OCI-LY3 (cell line): ENCODE measurements around the gene PDZK1.

Experiments
- H2AFZ ChIP-seq: fragments of 200-600, 300-600 bp; shearing (Covaris generic); 2 replicates; pipeline ENCODE4 v1.6.0; 2014; ENCODE audit warnings: antibody characterized with exemption, low read depth, low read length
- H3K27ac ChIP-seq: fragments of 200-600, 300-600 bp; sonication (generic); 2 replicates; pipeline ENCODE4 v1.5.1; 2014; ENCODE audit warnings: mild to moderate bottlenecking, low read length, moderate library complexity, mixed read lengths
- H3K27me3 ChIP-seq: fragments of 200-600, 300-600 bp; sonication (generic); 2 replicates; pipeline ENCODE4 v1.6.1; 2014; ENCODE audit warnings: low read depth, low read length, mixed read lengths
- H3K36me3 ChIP-seq: fragments of 200-600, 300-600 bp; sonication (generic); replicated peaks from 2 replicates; pipeline ENCODE3; 2014; ENCODE audit warnings: low read depth, low read length, mixed read lengths
- H3K4me1 ChIP-seq: fragments of 300-600, 200-600 bp; sonication (generic); 2 replicates; pipeline ENCODE4 v1.6.1; 2014; ENCODE audit warnings: low read length, mixed read lengths
- H3K4me2 ChIP-seq: fragments of 200-600, 300-600 bp; sonication (generic); 2 replicates; pipeline ENCODE4 v1.6.1; 2014; ENCODE audit warnings: low read length, mixed read lengths
- H3K4me3 ChIP-seq: fragments of 300-600, 200-600 bp; sonication (generic); 2 replicates; pipeline ENCODE4 v1.5.1; 2014; ENCODE audit warnings: antibody characterized with exemption, mild to moderate bottlenecking, low read length, moderate library complexity
- H3K79me2 ChIP-seq: fragments of 300-600, 200-600 bp; shearing (Covaris generic); 2 replicates; pipeline ENCODE4 v1.6.1; 2014; ENCODE audit warnings: mild to moderate bottlenecking, low read length, mixed read lengths
- H3K9ac ChIP-seq: fragments of 300-600, 200-600 bp; shearing (Covaris generic); 2 replicates; pipeline ENCODE4 v1.6.0; 2014; ENCODE audit warnings: mild to moderate bottlenecking, low read length, moderate library complexity
- H3K9me3 ChIP-seq: fragments of 200-600, 300-600 bp; shearing (Covaris generic); 2 replicates; pipeline ENCODE4 v1.6.1; 2014; ENCODE audit warnings: low read length, mixed read lengths; ENCODE audit not compliant: insufficient read depth
- H4K20me1 ChIP-seq: fragments of 200-600, 300-600 bp; sonication (generic); 2 replicates; pipeline ENCODE4 v1.6.1; 2016; ENCODE audit warnings: low read length, mixed read lengths; ENCODE audit not compliant: insufficient read depth
- CTCF ChIP-seq: fragments of 200-600, 300-600 bp; sonication (generic); IDR thresholded peaks from 2 replicates; pipeline ENCODE4 v1.5.1; 2014; ENCODE audit warnings: antibody characterized with exemption, low read length, low read depth
- EZH2phosphoT487 ChIP-seq: fragments of 200-600 bp; shearing (Covaris generic); IDR thresholded peaks from 2 replicates; pipeline ENCODE4 v1.6.1; 2018; ENCODE audit warnings: antibody characterized with exemption, mixed run types, low read depth

The PDZK1 gene

GRCh38 chr1:145702052-145702451, 5.1 kb downstream of the PDZK1 start:
- Histone ChIP-seq H2AFZ (no peak overlapping the region), H3K4me3 (no peak overlapping the region), H3K9me3 (no peaks in the 10 kb centered on the region), H3K4me2 (no peak overlapping the region), H3K9ac (no peak overlapping the region), H3K27me3 (peaks cover 13% of the 10 kb centered on the region), H3K27ac (no peak overlapping the region), H3K4me1 (no peaks in the 10 kb centered on the region), H3K79me2 (no peaks in the 10 kb centered on the region), H4K20me1 (no peaks in the 10 kb centered on the region), H3K36me3 (no peaks in the 10 kb centered on the region)
- TF ChIP-seq EZH2phosphoT487 (no peak), CTCF (no peak)

DNA sequence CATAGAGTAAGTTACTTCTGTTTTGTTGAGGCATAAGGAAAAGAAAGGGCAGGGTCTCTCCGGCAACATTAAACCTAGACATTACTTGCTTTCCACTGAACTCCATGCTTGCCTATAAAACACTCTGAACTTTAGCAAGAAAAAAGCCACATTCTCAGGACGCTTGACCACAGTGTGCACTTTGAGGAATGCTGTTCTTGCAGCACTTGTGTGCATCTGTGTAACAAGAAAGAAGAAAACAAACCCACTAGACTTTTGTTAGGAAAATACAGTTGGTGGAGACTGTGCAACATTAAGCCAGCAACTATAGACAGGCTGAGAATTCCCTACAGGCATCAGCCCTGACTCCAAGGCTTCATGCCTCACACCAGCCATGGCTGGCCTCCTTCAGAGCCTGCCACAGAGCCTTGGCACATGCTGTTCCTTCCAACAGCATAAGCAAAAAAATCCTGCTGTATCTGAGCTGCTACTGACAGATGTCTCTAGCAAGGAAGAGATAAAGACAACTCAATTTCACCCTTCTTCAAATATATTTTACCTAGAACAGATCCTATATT, 5.8 kb downstream of the PDZK1 start:
- H3K4me2 ChIP-seq = no peak overlapping the region
- no peak overlapping the region for H3K9ac ChIP-seq
- H3K27ac ChIP-seq = no peak overlapping the region
- TF ChIP-seq CTCF = no peak
- TF ChIP-seq EZH2phosphoT487 = no peak
- no peak overlapping the region for H3K4me3 ChIP-seq
- peaks cover 13% of the 10 kb centered on the region for H3K27me3 ChIP-seq
- H4K20me1 ChIP-seq = no peaks in the 10 kb centered on the region
- H3K4me1 ChIP-seq = no peaks in the 10 kb centered on the region
- H2AFZ ChIP-seq = no peak overlapping the region
- H3K9me3 ChIP-seq = no peaks in the 10 kb centered on the region
- no peaks in the 10 kb centered on the region for H3K79me2 ChIP-seq
- no peaks in the 10 kb centered on the region for H3K36me3 ChIP-seq

GRCh38 chr1:145696630-145696960, 10.6 kb downstream of the PDZK1 start:
- no peaks in the 10 kb centered on the region for H3K4me1 ChIP-seq
- H2AFZ ChIP-seq = no peak overlapping the region
- no peak overlapping the region for H3K4me3 ChIP-seq
- H3K9ac ChIP-seq = no peak overlapping the region
- no peak overlapping the region for H3K4me2 ChIP-seq
- TF ChIP-seq CTCF (no peak), EZH2phosphoT487 (no peak)
- no peaks in the 10 kb centered on the region for H4K20me1 ChIP-seq
- no peaks in the 10 kb centered on the region for H3K36me3 ChIP-seq
- no peaks in the 10 kb centered on the region for H3K79me2 ChIP-seq
- H3K9me3 ChIP-seq = no peaks in the 10 kb centered on the region
- H3K27ac ChIP-seq = no peak overlapping the region
- H3K27me3 ChIP-seq = peaks cover 4% of the 10 kb centered on the region; the same call in 1 of the 2 replicates

DNA sequence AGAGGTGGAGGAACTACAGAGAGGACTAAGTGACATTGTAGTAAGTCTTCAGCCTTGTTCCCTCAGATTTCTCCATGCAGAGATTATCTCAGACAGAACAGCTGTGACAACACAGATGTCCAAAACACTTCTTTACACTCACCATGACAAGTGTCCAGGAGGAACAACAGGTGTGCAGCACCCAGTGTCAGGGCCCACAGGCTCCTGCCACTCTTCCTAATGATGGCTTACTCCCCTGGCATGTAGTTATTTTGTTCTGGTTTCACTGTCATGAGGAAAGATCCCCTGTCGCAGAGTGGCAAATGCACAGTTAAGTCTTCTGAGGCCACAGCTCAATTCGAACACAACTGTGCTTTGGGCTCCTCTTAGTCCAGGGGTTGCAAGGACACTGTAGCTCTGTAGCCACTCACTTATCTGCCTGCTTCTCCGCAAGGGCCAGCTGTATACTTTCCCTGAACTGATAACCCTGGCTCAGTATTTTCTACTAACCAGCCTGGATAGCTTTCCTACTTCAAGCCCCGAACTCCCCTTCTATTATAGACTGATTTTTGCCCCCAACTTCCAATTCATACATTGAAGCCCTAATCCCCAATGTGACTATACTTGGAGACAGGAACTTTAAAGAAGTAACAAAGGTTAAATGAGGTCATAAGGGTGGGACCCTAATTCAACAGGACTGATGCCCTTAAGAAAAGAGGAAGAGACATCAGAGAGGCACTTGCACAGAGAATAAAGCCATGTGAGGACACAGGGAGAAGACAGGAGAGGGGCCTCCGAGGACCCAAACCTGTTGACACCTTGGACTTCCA, 11.1 kb downstream of the PDZK1 start:
- Histone ChIP-seq H3K36me3 (no peaks in the 10 kb centered on the region), H3K27ac (no peak overlapping the region), H3K27me3 (no peaks in the 10 kb centered on the region), H3K4me3 (no peak overlapping the region), H3K4me1 (no peaks in the 10 kb centered on the region), H3K9ac (no peak overlapping the region), H3K79me2 (no peaks in the 10 kb centered on the region), H3K4me2 (no peak overlapping the region), H2AFZ (no peak overlapping the region), H4K20me1 (no peaks in the 10 kb centered on the region), H3K9me3 (no peaks in the 10 kb centered on the region)
- no peak for TF ChIP-seq CTCF
- TF ChIP-seq EZH2phosphoT487 = no peak
